Tibial artery (tissue), 4 donors: ENCODE results near the gene ETHE1.

Source experiments
- DNase-seq, 2 donors: peaks; one replicate each; pipeline ENCODE4 v3.0.0-alpha.2; 2019
- H3K27ac ChIP-seq, 2 donors: fragments of 200-600 bp; sonication (generic) in 1 of 2; 1 replicate in 1 of 2; 2 replicates in 1 of 2; pipeline ENCODE4 v1.5.1; 2018 to 2019; ENCODE audit warnings: mild to moderate bottlenecking in 1 of 2
- H3K27me3 ChIP-seq, 2 donors: fragments of 200-600 bp; sonication (generic) in 1 of 2; one replicate each; pipeline versions ENCODE4 v1.5.1 to v1.6.0; 2016 to 2019
- H3K36me3 ChIP-seq, 3 donors: fragments of 200-600 bp; sonication (generic) in 2 of 3; one replicate each; pipeline ENCODE4 v1.5.1; 2016 to 2019; ENCODE audit warnings: mild to moderate bottlenecking in 2 of 3
- H3K4me1 ChIP-seq, 4 donors: fragments of 200-600 bp; sonication (generic) in 2 of 4; 1 replicate in 3 of 4; 2 replicates in 1 of 4; pipeline ENCODE4 v1.5.1; 2016 to 2019
- H3K4me3 ChIP-seq, 2 donors: fragments of 200-600 bp; sonication (generic) in 1 of 2; 1 replicate in 1 of 2; 2 replicates in 1 of 2; pipeline ENCODE4 v1.5.1; 2018 to 2019; ENCODE audit warnings: mild to moderate bottlenecking in 2 of 2
- H3K9me3 ChIP-seq, 3 donors: fragments of 200-600 bp; sonication (generic) in 1 of 3; one replicate each; pipeline ENCODE4 v1.5.1; 2016 to 2019
- CTCF ChIP-seq, 2 experiments: fragments of 200-600 bp in 1 of 2; fragments of 450-650 bp in 1 of 2; IDR thresholded peaks; one replicate each; pipeline ENCODE4 v1.5.1; 2017 to 2019; ENCODE audit warnings: antibody characterized with exemption in 2 of 2, mild to moderate bottlenecking in 1 of 2, moderate library complexity in 1 of 2
- intact Hi-C: fragments of 100-400 bp; cut with DNase I; formaldehyde crosslinking; loops from one replicate; pipeline ENCODE4 v1.15.0; 2023; ENCODE audit warnings: low total_unique reads

ETHE1 gene

DNA sequence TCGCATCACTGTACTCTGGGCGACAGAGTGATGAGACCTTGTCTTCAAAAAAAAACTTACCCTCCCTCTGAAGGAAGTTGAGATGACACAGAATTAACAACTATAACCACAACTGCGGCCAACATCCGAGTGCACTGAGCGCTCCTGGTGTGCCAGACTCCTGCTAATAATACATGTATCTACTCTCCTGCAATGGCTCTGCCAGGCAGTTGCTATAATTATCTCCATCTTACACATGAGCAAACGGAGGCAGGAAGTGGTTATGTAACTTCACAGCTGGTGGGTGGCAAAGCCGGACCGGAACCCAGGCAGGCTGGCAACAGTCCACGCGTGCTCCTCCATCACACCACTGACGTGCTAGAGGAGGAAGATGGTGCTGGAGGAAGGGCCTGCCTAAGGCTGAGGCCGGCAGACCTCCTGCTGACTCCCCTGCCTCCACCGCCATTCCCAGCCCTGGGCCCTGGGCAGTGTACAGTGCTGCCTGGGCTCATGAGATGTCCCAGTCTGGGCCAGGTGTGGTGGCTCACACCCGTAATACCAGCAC, 35.8 kb upstream of the ETHE1 start:
- DNase-seq = peak; percentile 82 to 89
- H3K4me1 ChIP-seq = peaks cover 0 to 19% (median 11%) of the 10 kb centered on the region in 4 donors
- no peaks in the 10 kb centered on the region for H3K9me3 ChIP-seq
- no peak overlapping the region for H3K4me3 ChIP-seq
- H3K27ac ChIP-seq = peak overlapping the region; percentile 54 to 55
- no peak for TF ChIP-seq CTCF (IDR thresholded peaks at IDR 0.05)
- intact Hi-C loops = no loop called here
- peaks cover 18 to 37% (median 30%) of the 10 kb centered on the region in 3 donors for H3K36me3 ChIP-seq
- H3K27me3 ChIP-seq = no peaks in the 10 kb centered on the region

GRCh38 chr19:43562226-43562697, 35.3 kb upstream of the ETHE1 start:
- TF ChIP-seq CTCF (IDR thresholded peaks at IDR 0.05) = no peak
- Histone ChIP-seq H3K4me3 (no peak overlapping the region), H3K27ac (peak overlapping the region; percentile 54 to 55), H3K27me3 (no peaks in the 10 kb centered on the region), H3K9me3 (no peaks in the 10 kb centered on the region), H3K4me1 (peaks cover 0 to 19% (median 11%) of the 10 kb centered on the region in 4 donors), H3K36me3 (peaks cover 18 to 39% (median 30%) of the 10 kb centered on the region in 3 donors)
- intact Hi-C loops = no loop called here
- no peak for DNase-seq

- no peak for DNase-seq
- peaks cover 0 to 19% (median 11%) of the 10 kb centered on the region in 4 donors for H3K4me1 ChIP-seq
- no peak for TF ChIP-seq CTCF (IDR thresholded peaks at IDR 0.05)
- no peaks in the 10 kb centered on the region for H3K9me3 ChIP-seq
- H3K4me3 ChIP-seq = no peak overlapping the region
- no peak overlapping the region for H3K27ac ChIP-seq
- no peaks in the 10 kb centered on the region for H3K27me3 ChIP-seq
- intact Hi-C loops = no loop called here
- H3K36me3 ChIP-seq = peaks cover 18 to 44% (median 36%) of the 10 kb centered on the region in 3 donors
Measured at GRCh38 chr19:43561139-43561970, 34.4 kb upstream of the ETHE1 start.

DNA sequence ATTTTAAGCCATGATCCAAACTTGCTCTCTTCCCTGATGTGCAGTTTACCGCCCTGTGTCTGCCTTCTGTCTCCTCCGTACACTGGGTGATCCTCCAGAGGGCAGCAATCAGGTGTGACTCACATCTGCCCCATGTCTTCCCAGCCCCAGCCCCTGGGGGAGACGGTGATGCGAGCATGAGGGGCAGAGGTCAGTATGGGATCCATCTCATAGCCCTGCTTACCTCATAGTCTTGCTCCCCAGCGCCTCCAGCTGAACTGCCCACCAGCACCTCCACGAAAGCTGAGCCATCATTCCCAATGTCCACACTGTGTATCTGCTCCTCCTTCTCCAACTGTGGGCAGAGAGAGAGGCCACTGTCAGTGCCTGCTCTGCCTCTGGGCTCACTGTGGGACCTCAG, 33.7 kb upstream of the ETHE1 start:
- no peak overlapping the region for H3K27ac ChIP-seq
- no peak overlapping the region for H3K4me3 ChIP-seq
- peaks cover 18 to 50% (median 43%) of the 10 kb centered on the region in 3 donors for H3K36me3 ChIP-seq
- no peak for TF ChIP-seq CTCF (IDR thresholded peaks at IDR 0.05)
- H3K4me1 ChIP-seq = peaks cover 0 to 19% (median 11%) of the 10 kb centered on the region in 4 donors
- no peaks in the 10 kb centered on the region for H3K9me3 ChIP-seq
- intact Hi-C loops = no loop called here
- DNase-seq = no peak
- no peaks in the 10 kb centered on the region for H3K27me3 ChIP-seq

DNA sequence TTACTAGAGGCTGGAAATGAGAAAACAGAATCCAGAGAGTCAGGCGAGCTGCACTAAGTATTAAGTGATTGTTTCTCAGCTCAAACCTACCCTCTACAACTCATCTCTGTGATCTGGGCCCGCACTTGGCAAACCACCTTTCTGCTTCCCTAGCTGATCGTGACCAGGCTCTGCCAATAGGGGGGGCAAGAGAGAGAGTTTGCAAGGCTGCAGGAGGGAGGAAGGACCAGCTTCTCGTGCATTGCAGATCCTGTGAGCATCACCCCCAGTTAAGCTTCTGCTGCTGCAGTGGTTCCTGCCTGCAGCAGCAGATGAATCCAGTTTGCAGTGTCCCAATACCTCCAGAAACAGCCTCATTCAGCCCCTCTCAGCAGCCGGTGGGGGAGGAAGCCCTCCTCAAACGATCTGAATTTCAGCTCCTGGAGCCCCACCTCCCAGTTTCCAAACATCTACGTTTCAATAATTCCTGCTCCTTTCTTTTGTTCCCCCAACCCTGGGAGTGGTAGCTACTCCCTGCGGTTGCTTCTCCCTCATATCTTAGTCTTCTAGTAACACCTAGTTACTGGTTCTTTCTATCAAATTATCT, 28.3 kb upstream of the ETHE1 start:
- Histone ChIP-seq H3K4me1 (no peaks in the 10 kb centered on the region), H3K9me3 (no peaks in the 10 kb centered on the region), H3K27ac (no peak overlapping the region), H3K27me3 (no peaks in the 10 kb centered on the region), H3K36me3 (peaks cover 39 to 90% (median 74%) of the 10 kb centered on the region in 3 donors), H3K4me3 (no peak overlapping the region)
- intact Hi-C loops = no loop called here
- peak; percentile 36 to 41 for TF ChIP-seq CTCF (IDR thresholded peaks at IDR 0.05)
- DNase-seq = peak in 1 of 2 donors; percentile 64
